HepG2 (cell line): ENCODE measurements around the gene CEP83.

Source experiments
- ELF1 ChIP-seq: sonication (generic); formaldehyde crosslinking; IDR thresholded peaks from 2 replicates; pipeline ENCODE4 v1.4.0; 2020; ENCODE audit warnings: missing genetic modification reagents
- EZH2 ChIP-seq: conservative IDR thresholded peaks from 2 replicates; pipeline ENCODE4 v1.6.1; 2012; ENCODE audit warnings: mild to moderate bottlenecking, low read depth, low read length, moderate library complexity
- IRF2 ChIP-seq: IDR thresholded peaks from 2 replicates; pipeline ENCODE4 v1.6.1; 2018; ENCODE audit warnings: missing genetic modification reagents, missing compliant biosample characterization
- KLF13 ChIP-seq: sonication (generic); formaldehyde crosslinking; IDR thresholded peaks from 2 replicates; pipeline ENCODE4 v1.4.0; 2020; ENCODE audit warnings: mild to moderate bottlenecking, missing genetic modification reagents
- NFATC3 ChIP-seq: sonication (generic); formaldehyde crosslinking; IDR thresholded peaks from 2 replicates; pipeline ENCODE4 v1.5.1; 2020; ENCODE audit warnings: mild to moderate bottlenecking, missing genetic modification reagents
- POLR2AphosphoS5 ChIP-seq: IDR thresholded peaks from 2 replicates; pipeline ENCODE4 v1.6.1; 2012; ENCODE audit warnings: low read depth, low read length
- ZNF546 ChIP-seq: sonication (generic); formaldehyde crosslinking; conservative IDR thresholded peaks from 2 replicates; pipeline ENCODE4 v1.8.1; 2023; ENCODE audit warnings: mild to moderate bottlenecking, missing genetic modification reagents
- ZNF629 ChIP-seq: sonication (generic); formaldehyde crosslinking; conservative IDR thresholded peaks from 2 replicates; pipeline ENCODE4 v1.5.0; 2020; ENCODE audit warnings: missing genetic modification reagents
- ZNF746 ChIP-seq: sonication (generic); formaldehyde crosslinking; IDR thresholded peaks from 2 replicates; pipeline ENCODE4 v1.8.0; 2022; ENCODE audit warnings: mild to moderate bottlenecking, missing genetic modification reagents
- TF ChIP-seq, protein P1 (sequence below): sonication (generic); IDR thresholded peaks from 2 replicates; pipeline ENCODE4 v1.6.1; 2016; ENCODE audit warnings: low read depth, borderline replicate concordance
- TF ChIP-seq, protein P2 (sequence below): sonication (generic); formaldehyde crosslinking; IDR thresholded peaks from 2 replicates; pipeline ENCODE4 v1.4.0; 2020; ENCODE audit warnings: missing genetic modification reagents
- TF ChIP-seq, protein P3 (sequence below): sonication (generic); formaldehyde crosslinking; IDR thresholded peaks from 2 replicates; pipeline ENCODE4 v1.4.0; 2020; ENCODE audit warnings: mild to moderate bottlenecking, missing genetic modification reagents

DNA sequence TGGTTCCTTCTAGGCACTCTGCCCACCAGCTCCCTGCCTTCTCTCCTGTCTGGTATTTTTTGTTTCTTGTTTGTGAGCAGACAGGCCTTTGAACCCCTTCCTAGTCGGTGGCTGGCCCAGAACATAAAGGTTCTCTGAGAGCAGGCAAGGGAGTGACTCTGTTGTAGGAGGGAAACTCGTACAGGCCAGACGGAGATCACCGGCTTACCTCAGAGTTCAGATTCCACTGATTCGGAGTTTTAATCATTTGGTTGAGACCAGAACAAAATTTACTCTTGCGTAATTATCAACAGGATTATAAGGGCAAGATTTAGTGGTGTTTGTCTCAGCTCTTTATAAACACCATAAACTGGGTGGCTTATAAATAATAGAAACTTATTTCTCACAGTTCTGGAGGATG is 182.9 kb downstream of the CEP83 start:
- TF ChIP-seq POLR2AphosphoS5 (no peak), ZNF546 (CRISPR knock-in tag) (no peak), NFATC3 (CRISPR knock-in tag) (no peak), EZH2 (no peak), ZNF746 (CRISPR knock-in tag) (no peak), IRF2 (CRISPR knock-in tag) (no peak), ZNF629 (no peak), ELF1 (CRISPR knock-in tag) (no peak), KLF13 (no peak)
- TF ChIP-seq, protein P1, sequence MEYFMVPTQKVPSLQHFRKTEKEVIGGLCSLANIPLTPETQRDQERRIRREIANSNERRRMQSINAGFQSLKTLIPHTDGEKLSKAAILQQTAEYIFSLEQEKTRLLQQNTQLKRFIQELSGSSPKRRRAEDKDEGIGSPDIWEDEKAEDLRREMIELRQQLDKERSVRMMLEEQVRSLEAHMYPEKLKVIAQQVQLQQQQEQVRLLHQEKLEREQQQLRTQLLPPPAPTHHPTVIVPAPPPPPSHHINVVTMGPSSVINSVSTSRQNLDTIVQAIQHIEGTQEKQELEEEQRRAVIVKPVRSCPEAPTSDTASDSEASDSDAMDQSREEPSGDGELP, result no peak
- TF ChIP-seq, protein P2, sequence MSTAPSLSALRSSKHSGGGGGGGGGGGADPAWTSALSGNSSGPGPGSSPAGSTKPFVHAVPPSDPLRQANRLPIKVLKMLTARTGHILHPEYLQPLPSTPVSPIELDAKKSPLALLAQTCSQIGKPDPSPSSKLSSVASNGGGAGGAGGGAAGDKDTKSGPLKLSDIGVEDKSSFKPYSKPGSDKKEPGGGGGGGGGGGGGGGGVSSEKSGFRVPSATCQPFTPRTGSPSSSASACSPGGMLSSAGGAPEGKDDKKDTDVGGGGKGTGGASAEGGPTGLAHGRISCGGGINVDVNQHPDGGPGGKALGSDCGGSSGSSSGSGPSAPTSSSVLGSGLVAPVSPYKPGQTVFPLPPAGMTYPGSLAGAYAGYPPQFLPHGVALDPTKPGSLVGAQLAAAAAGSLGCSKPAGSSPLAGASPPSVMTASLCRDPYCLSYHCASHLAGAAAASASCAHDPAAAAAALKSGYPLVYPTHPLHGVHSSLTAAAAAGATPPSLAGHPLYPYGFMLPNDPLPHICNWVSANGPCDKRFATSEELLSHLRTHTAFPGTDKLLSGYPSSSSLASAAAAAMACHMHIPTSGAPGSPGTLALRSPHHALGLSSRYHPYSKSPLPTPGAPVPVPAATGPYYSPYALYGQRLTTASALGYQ (CRISPR knock-in tag), result no peak
- TF ChIP-seq, protein P3, sequence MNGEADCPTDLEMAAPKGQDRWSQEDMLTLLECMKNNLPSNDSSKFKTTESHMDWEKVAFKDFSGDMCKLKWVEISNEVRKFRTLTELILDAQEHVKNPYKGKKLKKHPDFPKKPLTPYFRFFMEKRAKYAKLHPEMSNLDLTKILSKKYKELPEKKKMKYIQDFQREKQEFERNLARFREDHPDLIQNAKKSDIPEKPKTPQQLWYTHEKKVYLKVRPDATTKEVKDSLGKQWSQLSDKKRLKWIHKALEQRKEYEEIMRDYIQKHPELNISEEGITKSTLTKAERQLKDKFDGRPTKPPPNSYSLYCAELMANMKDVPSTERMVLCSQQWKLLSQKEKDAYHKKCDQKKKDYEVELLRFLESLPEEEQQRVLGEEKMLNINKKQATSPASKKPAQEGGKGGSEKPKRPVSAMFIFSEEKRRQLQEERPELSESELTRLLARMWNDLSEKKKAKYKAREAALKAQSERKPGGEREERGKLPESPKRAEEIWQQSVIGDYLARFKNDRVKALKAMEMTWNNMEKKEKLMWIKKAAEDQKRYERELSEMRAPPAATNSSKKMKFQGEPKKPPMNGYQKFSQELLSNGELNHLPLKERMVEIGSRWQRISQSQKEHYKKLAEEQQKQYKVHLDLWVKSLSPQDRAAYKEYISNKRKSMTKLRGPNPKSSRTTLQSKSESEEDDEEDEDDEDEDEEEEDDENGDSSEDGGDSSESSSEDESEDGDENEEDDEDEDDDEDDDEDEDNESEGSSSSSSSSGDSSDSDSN, result no peak
